ENCODE results near the gene PINLYP. TPM values are rescaled to one million over a fixed set of nuclear protein-coding genes. Genes with fewer than 3 reads are reported as not detected.

Gene PINLYP
- total RNA-seq, 1 experiment from 2014 or later: 6.4 TPM

DNA sequence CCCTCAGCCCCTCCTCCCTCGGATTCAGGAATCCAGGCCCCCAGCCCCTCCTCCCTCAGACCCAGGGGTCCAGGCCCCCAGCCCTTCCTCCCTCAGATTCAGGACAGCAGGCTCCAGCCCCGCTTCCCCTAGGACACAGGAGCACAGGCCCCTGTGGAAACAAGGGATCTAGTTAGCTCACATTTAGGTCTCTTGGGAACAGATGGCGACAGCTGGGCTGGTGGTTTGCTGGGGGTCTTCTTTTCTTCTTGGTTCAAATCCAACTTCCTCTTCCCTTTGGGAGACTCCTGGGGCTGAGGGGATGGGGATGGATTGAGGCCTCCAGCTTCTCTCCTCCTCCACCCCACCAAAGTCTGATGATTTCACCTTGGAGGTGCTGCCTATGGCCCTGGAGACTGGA lies 23.0 kb upstream of the PINLYP start (continued):
- TF ChIP-seq, protein P1, sequence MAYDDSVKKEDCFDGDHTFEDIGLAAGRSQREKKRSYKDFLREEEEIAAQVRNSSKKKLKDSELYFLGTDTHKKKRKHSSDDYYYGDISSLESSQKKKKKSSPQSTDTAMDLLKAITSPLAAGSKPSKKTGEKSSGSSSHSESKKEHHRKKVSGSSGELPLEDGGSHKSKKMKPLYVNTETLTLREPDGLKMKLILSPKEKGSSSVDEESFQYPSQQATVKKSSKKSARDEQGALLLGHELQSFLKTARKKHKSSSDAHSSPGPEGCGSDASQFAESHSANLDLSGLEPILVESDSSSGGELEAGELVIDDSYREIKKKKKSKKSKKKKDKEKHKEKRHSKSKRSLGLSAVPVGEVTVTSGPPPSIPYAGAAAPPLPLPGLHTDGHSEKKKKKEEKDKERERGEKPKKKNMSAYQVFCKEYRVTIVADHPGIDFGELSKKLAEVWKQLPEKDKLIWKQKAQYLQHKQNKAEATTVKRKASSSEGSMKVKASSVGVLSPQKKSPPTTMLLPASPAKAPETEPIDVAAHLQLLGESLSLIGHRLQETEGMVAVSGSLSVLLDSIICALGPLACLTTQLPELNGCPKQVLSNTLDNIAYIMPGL (CRISPR knock-in tag; IDR thresholded peaks at IDR 0.05): no peak
- TF ChIP-seq KAT7 (CRISPR knock-in tag; IDR thresholded peaks at IDR 0.05; ENCODE audit: borderline replicate concordance) (no peak), NFYB (CRISPR knock-in tag; conservative IDR thresholded peaks at IDR 0.05; ENCODE audit: low read depth) (no peak), TCF7 (CRISPR knock-in tag; IDR thresholded peaks at IDR 0.05; ENCODE audit: low read depth) (no peak), ATF1 (CRISPR knock-in tag; IDR thresholded peaks at IDR 0.05) (no peak), SP1 (CRISPR knock-in tag; conservative IDR thresholded peaks at IDR 0.05) (no peak), FOXJ3 (CRISPR knock-in tag; IDR thresholded peaks at IDR 0.05; ENCODE audit: borderline replicate concordance) (no peak), ELF4 (CRISPR knock-in tag; IDR thresholded peaks at IDR 0.05; ENCODE audit: low read depth) (no peak), RORB (CRISPR knock-in tag; IDR thresholded peaks at IDR 0.05) (no peak)
- TF ChIP-seq, protein P2, sequence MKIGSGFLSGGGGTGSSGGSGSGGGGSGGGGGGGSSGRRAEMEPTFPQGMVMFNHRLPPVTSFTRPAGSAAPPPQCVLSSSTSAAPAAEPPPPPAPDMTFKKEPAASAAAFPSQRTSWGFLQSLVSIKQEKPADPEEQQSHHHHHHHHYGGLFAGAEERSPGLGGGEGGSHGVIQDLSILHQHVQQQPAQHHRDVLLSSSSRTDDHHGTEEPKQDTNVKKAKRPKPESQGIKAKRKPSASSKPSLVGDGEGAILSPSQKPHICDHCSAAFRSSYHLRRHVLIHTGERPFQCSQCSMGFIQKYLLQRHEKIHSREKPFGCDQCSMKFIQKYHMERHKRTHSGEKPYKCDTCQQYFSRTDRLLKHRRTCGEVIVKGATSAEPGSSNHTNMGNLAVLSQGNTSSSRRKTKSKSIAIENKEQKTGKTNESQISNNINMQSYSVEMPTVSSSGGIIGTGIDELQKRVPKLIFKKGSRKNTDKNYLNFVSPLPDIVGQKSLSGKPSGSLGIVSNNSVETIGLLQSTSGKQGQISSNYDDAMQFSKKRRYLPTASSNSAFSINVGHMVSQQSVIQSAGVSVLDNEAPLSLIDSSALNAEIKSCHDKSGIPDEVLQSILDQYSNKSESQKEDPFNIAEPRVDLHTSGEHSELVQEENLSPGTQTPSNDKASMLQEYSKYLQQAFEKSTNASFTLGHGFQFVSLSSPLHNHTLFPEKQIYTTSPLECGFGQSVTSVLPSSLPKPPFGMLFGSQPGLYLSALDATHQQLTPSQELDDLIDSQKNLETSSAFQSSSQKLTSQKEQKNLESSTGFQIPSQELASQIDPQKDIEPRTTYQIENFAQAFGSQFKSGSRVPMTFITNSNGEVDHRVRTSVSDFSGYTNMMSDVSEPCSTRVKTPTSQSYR (CRISPR knock-in tag; IDR thresholded peaks at IDR 0.05): no peak

- CTCF ChIA-PET: interaction anchor here (0.8 to 7.7 kb wide), 5 partner anchors 17 to 109 kb away, joined by 5 to 152 read pairs (median 43); partner anchors contain the start of genes ETHE1, IRGQ, ZNF575 and ZNF576
- TF ChIP-seq GABPB1 (CRISPR knock-in tag; IDR thresholded peaks at IDR 0.05): no peak
- TF ChIP-seq FOXP1 (CRISPR knock-in tag; IDR thresholded peaks at IDR 0.05; ENCODE audit: borderline replicate concordance): no peak
- TF ChIP-seq, protein P3, sequence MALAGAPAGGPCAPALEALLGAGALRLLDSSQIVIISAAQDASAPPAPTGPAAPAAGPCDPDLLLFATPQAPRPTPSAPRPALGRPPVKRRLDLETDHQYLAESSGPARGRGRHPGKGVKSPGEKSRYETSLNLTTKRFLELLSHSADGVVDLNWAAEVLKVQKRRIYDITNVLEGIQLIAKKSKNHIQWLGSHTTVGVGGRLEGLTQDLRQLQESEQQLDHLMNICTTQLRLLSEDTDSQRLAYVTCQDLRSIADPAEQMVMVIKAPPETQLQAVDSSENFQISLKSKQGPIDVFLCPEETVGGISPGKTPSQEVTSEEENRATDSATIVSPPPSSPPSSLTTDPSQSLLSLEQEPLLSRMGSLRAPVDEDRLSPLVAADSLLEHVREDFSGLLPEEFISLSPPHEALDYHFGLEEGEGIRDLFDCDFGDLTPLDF (CRISPR knock-in tag; IDR thresholded peaks at IDR 0.05): no peak
- ATAC-seq: no peak
These were observed 21.9 kb upstream of the PINLYP start for GRCh38 chr19:43553656-43554055.

DNA sequence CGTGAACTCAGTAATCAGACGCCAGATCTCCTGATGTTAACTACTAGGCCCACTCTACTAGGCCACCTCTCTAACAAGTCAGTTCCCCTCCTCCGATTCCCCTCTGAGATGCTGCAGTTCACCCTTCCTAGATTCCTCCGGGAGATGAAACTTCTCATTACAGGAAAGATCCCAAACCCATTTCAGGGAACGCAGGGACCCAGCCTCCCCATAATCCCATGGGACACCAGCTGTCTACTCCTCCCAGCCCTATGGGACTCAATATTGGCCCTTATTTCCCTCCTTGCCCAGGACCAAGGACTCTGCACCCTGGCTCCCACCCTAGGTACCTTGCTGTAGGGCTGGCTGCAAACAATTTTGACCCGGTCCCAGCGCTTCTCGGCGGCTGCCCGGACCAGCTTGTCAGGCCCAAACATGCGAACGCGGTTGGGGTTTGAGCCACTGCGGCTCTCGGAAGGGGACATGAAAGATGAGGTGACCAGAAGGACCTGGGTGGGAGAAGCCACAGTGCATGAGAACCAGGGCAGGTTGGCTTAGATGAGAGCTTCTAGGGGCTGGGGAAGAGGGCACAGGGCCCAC lies 21.2 kb upstream of the PINLYP start:
- peaks cover 28% of the 10 kb centered on the region for H3K36me3 Mint-ChIP-seq
- peak overlapping the region; percentile 84; the same call in 1 of the 2 replicates for H3K27ac Mint-ChIP-seq
- POLR2A ChIA-PET: interaction anchor here (1.6 to 1.8 kb wide), 2 partner anchors 19 to 21 kb away, joined by 6 to 8 read pairs; partner anchors contain the start of gene ZNF575
- CTCF ChIA-PET: interaction anchor here (0.6 to 7.7 kb wide), 45 partner anchors 7 to 255 kb away, joined by 3 to 152 read pairs (median 7); partner anchors contain the start of genes ETHE1, IRGQ, PINLYP and XRCC1
- H3K4me1 Mint-ChIP-seq: peaks cover 7% of the 10 kb centered on the region
- ATAC-seq (no peak), DNase-seq (ENCODE audit: low spot score) (no peak)
- no peaks in the 10 kb centered on the region for H3K9me3 Mint-ChIP-seq
- no peak overlapping the region for H3K4me3 Mint-ChIP-seq
- H3K27me3 Mint-ChIP-seq (ENCODE audit: low read depth): no peaks in the 10 kb centered on the region
- TF ChIP-seq, protein P3 (CRISPR knock-in tag; IDR thresholded peaks at IDR 0.05): no peak
- no peak for TF ChIP-seq PREB (CRISPR knock-in tag; IDR thresholded peaks at IDR 0.05; ENCODE audit: borderline replicate concordance)
- TF ChIP-seq, protein P4, sequence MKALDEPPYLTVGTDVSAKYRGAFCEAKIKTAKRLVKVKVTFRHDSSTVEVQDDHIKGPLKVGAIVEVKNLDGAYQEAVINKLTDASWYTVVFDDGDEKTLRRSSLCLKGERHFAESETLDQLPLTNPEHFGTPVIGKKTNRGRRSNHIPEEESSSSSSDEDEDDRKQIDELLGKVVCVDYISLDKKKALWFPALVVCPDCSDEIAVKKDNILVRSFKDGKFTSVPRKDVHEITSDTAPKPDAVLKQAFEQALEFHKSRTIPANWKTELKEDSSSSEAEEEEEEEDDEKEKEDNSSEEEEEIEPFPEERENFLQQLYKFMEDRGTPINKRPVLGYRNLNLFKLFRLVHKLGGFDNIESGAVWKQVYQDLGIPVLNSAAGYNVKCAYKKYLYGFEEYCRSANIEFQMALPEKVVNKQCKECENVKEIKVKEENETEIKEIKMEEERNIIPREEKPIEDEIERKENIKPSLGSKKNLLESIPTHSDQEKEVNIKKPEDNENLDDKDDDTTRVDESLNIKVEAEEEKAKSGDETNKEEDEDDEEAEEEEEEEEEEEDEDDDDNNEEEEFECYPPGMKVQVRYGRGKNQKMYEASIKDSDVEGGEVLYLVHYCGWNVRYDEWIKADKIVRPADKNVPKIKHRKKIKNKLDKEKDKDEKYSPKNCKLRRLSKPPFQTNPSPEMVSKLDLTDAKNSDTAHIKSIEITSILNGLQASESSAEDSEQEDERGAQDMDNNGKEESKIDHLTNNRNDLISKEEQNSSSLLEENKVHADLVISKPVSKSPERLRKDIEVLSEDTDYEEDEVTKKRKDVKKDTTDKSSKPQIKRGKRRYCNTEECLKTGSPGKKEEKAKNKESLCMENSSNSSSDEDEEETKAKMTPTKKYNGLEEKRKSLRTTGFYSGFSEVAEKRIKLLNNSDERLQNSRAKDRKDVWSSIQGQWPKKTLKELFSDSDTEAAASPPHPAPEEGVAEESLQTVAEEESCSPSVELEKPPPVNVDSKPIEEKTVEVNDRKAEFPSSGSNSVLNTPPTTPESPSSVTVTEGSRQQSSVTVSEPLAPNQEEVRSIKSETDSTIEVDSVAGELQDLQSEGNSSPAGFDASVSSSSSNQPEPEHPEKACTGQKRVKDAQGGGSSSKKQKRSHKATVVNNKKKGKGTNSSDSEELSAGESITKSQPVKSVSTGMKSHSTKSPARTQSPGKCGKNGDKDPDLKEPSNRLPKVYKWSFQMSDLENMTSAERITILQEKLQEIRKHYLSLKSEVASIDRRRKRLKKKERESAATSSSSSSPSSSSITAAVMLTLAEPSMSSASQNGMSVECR (CRISPR knock-in tag; IDR thresholded peaks at IDR 0.05; ENCODE audit: borderline replicate concordance): no peak

More at GRCh38 chr19:43553656-43554055, 21.9 kb upstream of the PINLYP start:
- Mint-ChIP-seq H3K4me3 (no peak overlapping the region), H3K27ac (no peak overlapping the region), H3K27me3 (ENCODE audit: low read depth) (no peaks in the 10 kb centered on the region), H3K4me1 (peaks cover 7% of the 10 kb centered on the region), H3K9me3 (no peaks in the 10 kb centered on the region), H3K36me3 (peaks cover 31% of the 10 kb centered on the region)
- POLR2A ChIA-PET: no interaction called here
- no peak for DNase-seq (ENCODE audit: low spot score)

Measured in WTC11 (cell line).